ENCODE results near the gene IPPK. TPM values are rescaled to one million over a fixed set of nuclear protein-coding genes. Genes with fewer than 3 reads are reported as not detected.
A peak's percentile ranks its signal among the peaks of the same experiment; 100 is the strongest.

The IPPK gene
- total RNA-seq, 1 donor from 2014 or later, result 10.0 TPM

- H3K9me3 Mint-ChIP-seq, result peaks cover 17% of the 10 kb centered on the region
- DNase-seq (ENCODE audit: low spot score in 2 of 2, unreplicated experiment in 2 of 2), result no peak
- TF ChIP-seq, protein P1, sequence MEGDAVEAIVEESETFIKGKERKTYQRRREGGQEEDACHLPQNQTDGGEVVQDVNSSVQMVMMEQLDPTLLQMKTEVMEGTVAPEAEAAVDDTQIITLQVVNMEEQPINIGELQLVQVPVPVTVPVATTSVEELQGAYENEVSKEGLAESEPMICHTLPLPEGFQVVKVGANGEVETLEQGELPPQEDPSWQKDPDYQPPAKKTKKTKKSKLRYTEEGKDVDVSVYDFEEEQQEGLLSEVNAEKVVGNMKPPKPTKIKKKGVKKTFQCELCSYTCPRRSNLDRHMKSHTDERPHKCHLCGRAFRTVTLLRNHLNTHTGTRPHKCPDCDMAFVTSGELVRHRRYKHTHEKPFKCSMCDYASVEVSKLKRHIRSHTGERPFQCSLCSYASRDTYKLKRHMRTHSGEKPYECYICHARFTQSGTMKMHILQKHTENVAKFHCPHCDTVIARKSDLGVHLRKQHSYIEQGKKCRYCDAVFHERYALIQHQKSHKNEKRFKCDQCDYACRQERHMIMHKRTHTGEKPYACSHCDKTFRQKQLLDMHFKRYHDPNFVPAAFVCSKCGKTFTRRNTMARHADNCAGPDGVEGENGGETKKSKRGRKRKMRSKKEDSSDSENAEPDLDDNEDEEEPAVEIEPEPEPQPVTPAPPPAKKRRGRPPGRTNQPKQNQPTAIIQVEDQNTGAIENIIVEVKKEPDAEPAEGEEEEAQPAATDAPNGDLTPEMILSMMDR (IDR thresholded peaks at IDR 0.05; ENCODE audit: unreplicated experiment), result no peak
- peaks cover 23% of the 10 kb centered on the region for H3K4me1 Mint-ChIP-seq
- no peaks in the 10 kb centered on the region for H3K27me3 Mint-ChIP-seq (ENCODE audit: low read depth)
- H3K36me3 Mint-ChIP-seq, result peaks cover 9% of the 10 kb centered on the region
- no peak overlapping the region for H3K27ac Mint-ChIP-seq
- no peak overlapping the region for H3K4me3 Mint-ChIP-seq
These were observed 66.8 kb downstream of the IPPK start for GRCh38 chr9:92603100-92603499.

DNA sequence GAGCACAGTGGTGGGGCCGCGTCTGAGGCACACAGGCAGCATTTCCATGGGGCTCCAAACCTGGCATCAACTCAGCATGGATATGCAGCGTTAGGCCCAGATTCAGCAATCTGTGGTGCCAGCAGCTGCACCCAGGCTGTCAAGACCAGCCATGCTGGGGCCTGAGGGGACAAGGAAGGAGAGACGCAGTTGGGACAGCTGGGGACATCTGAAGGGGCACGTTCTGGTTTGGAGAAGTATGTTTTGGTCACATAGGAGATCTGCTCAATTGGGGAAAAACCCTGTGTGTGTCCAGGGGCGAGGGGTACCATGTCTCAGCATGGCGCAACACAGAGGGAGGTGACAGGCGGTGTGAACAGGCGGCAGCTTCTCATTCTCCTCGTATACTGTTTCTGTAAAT lies 67.5 kb downstream of the IPPK start:
- H3K27ac Mint-ChIP-seq, result no peak overlapping the region
- H3K27me3 Mint-ChIP-seq (ENCODE audit: low read depth), result no peaks in the 10 kb centered on the region
- peaks cover 9% of the 10 kb centered on the region for H3K36me3 Mint-ChIP-seq
- TF ChIP-seq, protein P1 (IDR thresholded peaks at IDR 0.05; ENCODE audit: unreplicated experiment), result no peak
- peaks cover 17% of the 10 kb centered on the region for H3K9me3 Mint-ChIP-seq
- no peak overlapping the region for H3K4me3 Mint-ChIP-seq
- peaks cover 28% of the 10 kb centered on the region for H3K4me1 Mint-ChIP-seq
- DNase-seq (ENCODE audit: low spot score in 2 of 2, unreplicated experiment in 2 of 2), result no peak

DNA sequence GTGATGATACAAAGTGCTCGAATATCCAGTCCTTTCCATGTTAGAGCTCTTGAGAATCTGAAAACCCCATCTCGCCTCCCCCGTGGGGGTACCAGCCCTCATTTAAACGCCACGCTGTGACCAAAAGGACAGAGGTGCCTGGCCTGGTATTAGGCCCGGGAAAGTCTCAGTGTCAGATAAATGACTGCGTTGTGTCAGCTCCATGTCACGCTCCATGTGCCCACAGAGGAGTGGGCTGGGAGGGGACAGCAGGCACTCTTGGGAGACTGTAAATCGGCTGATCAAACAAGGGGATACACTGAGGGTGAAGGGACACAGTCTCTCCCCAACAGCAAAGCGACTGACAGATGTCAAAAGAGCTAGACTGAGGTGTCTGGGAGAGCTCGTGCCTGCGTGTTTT lies 68.5 kb downstream of the IPPK start:
- H3K27me3 Mint-ChIP-seq (ENCODE audit: low read depth), result no peaks in the 10 kb centered on the region
- peaks cover 34% of the 10 kb centered on the region for H3K4me1 Mint-ChIP-seq
- H3K9me3 Mint-ChIP-seq, result peaks cover 17% of the 10 kb centered on the region
- DNase-seq (ENCODE audit: low spot score in 2 of 2, unreplicated experiment in 2 of 2), result no peak
- H3K36me3 Mint-ChIP-seq, result peaks cover 9% of the 10 kb centered on the region
- H3K4me3 Mint-ChIP-seq, result no peak overlapping the region
- TF ChIP-seq, protein P1 (IDR thresholded peaks at IDR 0.05; ENCODE audit: unreplicated experiment), result no peak
- H3K27ac Mint-ChIP-seq, result peak overlapping the region; percentile 66

- Mint-ChIP-seq H3K27me3 (ENCODE audit: low read depth) (no peaks in the 10 kb centered on the region), H3K27ac (peak overlapping the region; percentile 66), H3K36me3 (peaks cover 9% of the 10 kb centered on the region), H3K9me3 (peaks cover 17% of the 10 kb centered on the region), H3K4me3 (no peak overlapping the region), H3K4me1 (peaks cover 36% of the 10 kb centered on the region)
- TF ChIP-seq, protein P1 (IDR thresholded peaks at IDR 0.05; ENCODE audit: unreplicated experiment), result no peak
- no peak for DNase-seq (ENCODE audit: low spot score in 2 of 2, unreplicated experiment in 2 of 2)
These were observed 69.3 kb downstream of the IPPK start for GRCh38 chr9:92600462-92601261.

- Mint-ChIP-seq H3K4me1 (peaks cover 36% of the 10 kb centered on the region), H3K9me3 (peaks cover 12% of the 10 kb centered on the region), H3K27ac (no peak overlapping the region), H3K4me3 (no peak overlapping the region), H3K36me3 (peaks cover 4% of the 10 kb centered on the region), H3K27me3 (ENCODE audit: low read depth) (no peaks in the 10 kb centered on the region)
- TF ChIP-seq, protein P1 (IDR thresholded peaks at IDR 0.05; ENCODE audit: unreplicated experiment), result no peak
- no peak for DNase-seq (ENCODE audit: low spot score in 2 of 2, unreplicated experiment in 2 of 2)
These were observed 69.9 kb downstream of the IPPK start for GRCh38 chr9:92599938-92600461.
